Stimulated activated effector memory CD8-positive, alpha-beta T cell treated with anti-CD3 and anti-CD28 coated beads, Interleukin-12 subunit alpha, Interleukin-12 subunit beta, amount 100 ng/mL, for 72 hours (primary cell): ENCODE data around the gene PROP1.
"Not testable (repeated sequence)": the region's sequence is repeated elsewhere in the genome, so short reads cannot be mapped to it uniquely, and the experiment has no call there.

Experiments
- ATAC-seq: fragments of 150-1000 bp; cut with Tn5 transposase; 2 replicates; pipeline ENCODE4 v1.10.0; 2021
- DNase-seq, 2 donors: peaks; one replicate each; pipeline ENCODE4 v3.0.0; 2021 to 2022; ENCODE audit warnings: low spot score in 2 of 2
- H3K27ac Mint-ChIP-seq: one replicate; pipeline ENCODE4 v1.8.0; 2022; ENCODE audit warnings: mild to moderate bottlenecking, mixed read lengths
- H3K36me3 Mint-ChIP-seq: one replicate; pipeline ENCODE4 v1.8.0; 2022; ENCODE audit warnings: mild to moderate bottlenecking, mixed read lengths
- H3K4me1 Mint-ChIP-seq: one replicate; pipeline ENCODE4 v1.8.0; 2022; ENCODE audit warnings: mixed read lengths
- H3K4me3 Mint-ChIP-seq: one replicate; pipeline ENCODE4 v1.8.0; 2022; ENCODE audit warnings: mild to moderate bottlenecking, mixed read lengths
- H3K9me3 Mint-ChIP-seq: one replicate; pipeline ENCODE4 v1.8.0; 2022; ENCODE audit warnings: mixed read lengths

The PROP1 gene

DNA sequence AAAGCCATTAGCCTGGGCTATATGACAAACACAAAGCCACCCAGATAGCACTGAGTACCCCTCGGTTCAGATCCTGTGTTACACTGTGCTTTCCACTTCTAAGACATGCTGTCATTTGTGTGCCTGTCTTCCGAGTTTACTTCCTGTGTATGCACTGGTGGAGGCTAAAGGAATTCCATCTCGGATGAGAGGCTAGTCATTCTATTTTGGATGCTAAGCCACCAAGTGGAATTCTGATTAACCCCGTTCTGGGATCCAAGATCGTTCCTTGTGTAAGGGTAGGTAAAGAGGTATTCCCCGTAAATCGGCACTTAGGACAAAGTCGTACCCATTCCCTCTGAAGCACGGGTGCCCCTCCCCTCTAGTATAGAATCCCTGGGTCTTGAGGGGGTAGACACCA, 8.7 kb downstream of the PROP1 start:
- ATAC-seq = no peak
- H3K4me3 Mint-ChIP-seq = no peak overlapping the region
- H3K4me1 Mint-ChIP-seq = peaks cover under 1% of the 10 kb centered on the region

DNA sequence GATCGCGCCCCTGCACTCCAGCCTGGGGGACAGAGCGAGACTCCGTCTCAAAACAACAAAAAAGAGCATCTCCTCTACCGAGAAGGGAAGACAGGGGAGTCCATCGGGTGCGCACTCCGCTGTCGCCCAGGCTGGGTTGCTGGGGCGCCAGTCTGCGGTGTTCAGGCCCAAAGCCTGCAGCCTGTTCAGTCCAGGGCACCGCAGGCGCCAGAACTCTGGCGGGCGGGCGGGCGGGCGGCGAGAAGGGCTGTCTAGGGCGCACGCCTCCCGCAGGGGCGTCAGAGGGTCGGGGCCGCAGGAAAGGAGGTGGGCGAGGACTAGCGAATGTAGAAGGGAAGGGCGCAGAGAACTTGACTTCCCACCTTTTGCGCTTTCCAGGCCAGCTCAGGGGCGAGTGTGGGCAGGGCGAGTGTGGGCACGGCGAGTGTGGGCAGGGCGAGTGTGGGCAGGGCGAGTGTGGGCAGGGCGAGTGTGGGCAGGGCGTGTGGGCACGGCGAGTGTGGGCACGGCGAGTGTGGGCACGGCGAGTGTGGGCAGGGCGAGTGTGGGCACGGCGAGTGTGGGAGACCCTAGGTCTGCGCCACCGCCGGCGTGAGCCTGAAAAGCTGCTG, 10.5 kb downstream of the PROP1 start:
- Mint-ChIP-seq H3K27ac (no peak overlapping the region), H3K9me3 (no peaks in the 10 kb centered on the region), H3K36me3 (no peaks in the 10 kb centered on the region), H3K4me3 (no peak overlapping the region), H3K4me1 (peaks cover 6% of the 10 kb centered on the region)
- DNase-seq (no peak), ATAC-seq (no peak)

More for the DNA sequence above, 8.7 kb downstream of the PROP1 start:
- H3K36me3 Mint-ChIP-seq = no peaks in the 10 kb centered on the region
- no peak overlapping the region for H3K27ac Mint-ChIP-seq
- DNase-seq = no peak
- no peaks in the 10 kb centered on the region for H3K9me3 Mint-ChIP-seq

DNA sequence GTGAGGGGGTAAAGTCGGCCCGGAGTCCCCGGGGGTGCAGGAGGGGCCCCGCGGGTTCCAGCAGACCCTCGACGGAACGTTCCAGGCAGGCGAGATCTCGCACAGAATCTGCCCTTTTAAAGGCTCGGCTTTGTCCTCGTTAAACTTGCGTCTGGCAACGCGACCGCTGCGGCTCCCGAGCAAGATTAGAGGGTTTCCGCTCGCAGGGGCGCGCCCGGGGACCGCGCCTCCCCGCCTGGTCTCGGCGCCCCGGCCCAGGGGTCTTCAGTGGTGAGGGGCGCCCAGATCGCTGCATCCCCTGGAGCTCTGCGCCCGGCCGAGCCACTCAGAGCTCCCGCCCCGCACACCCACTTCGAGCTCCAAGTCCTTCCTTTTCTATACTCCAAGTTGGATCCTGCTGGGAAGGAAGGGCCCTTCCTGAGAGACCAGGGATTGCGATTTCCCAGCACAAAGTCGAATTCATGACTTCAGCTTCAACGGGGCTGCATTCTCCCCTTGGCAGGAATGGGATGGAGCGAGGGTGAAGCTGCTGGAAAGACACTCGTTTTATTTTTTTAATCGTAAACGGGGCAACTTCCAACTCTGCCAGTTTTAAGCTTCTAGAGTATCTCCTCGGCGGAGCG, 11.3 kb downstream of the PROP1 start:
- no peak for ATAC-seq
- no peak for DNase-seq
- H3K4me1 Mint-ChIP-seq = peaks cover 6% of the 10 kb centered on the region
- no peaks in the 10 kb centered on the region for H3K9me3 Mint-ChIP-seq
- H3K4me3 Mint-ChIP-seq = no peak overlapping the region
- H3K36me3 Mint-ChIP-seq = no peaks in the 10 kb centered on the region
- no peak overlapping the region for H3K27ac Mint-ChIP-seq

DNA sequence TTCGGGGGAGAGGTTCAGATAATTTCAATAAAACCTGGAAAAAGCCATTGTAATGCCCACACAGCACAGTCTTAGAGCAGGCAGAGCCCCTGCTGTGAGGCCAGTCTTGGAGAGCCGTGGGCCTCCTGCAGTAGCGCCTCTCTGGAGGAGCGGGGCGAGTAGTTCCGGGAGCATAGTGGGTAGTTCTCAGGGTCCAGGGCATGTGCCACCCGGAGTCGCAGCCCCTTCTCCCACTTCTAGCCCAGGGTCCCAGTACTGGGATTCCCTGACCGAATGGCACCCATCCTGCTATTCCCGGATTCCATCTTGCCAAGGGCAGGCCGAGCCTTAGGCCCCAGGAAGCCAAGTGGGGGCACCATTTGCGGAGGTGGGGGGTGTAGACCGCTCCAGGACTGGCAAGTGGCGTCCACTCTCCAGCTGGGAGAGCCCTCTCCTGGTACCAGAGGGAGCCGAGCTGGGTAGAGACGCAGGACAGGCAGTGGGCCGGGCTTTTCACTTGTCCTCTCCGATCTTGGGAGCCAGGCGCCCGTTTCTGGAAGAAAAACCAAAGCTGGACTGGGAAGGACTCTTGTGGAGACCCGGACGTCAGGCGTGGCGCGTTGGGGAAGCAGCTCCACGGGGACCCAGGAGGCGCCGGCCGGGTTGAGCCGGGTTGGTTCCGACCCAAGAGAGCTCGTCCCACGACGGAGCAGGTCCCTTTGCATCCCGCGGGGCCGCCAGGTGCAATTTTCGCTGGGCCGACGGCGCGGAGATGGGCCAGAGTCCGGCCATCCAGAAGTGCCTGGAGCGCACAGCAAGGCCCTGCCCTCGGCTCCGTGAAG, 12.1 kb downstream of the PROP1 start:
- no peaks in the 10 kb centered on the region for H3K36me3 Mint-ChIP-seq
- ATAC-seq (no peak), DNase-seq (peak in 1 of 2 donors; percentile 46)
- H3K4me3 Mint-ChIP-seq = no peak overlapping the region
- no peak overlapping the region for H3K27ac Mint-ChIP-seq
- no peaks in the 10 kb centered on the region for H3K9me3 Mint-ChIP-seq
- peaks cover 6% of the 10 kb centered on the region for H3K4me1 Mint-ChIP-seq

DNA sequence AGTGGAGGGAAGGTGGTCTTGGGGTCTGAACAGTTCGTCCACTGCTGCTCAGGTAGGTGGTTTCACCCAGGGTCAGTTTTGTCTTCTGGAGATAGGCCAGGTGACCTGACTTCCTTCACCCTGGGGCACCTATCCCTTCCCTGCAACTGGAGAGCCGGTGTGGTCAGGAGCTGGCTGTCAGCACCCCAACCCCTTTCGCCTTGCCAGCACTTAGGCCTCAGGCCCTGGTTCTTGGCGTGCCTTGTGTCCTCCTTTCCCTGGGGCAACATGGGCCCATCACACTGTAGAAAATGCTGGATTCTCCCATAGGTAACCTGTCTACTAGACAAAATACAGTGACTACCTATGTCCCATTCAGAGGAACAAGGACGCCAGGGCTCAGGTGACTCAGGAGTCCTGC, 13.1 kb downstream of the PROP1 start:
- H3K27ac Mint-ChIP-seq = no peak overlapping the region
- peak in 1 of 2 donors; percentile 37 for DNase-seq
- H3K36me3 Mint-ChIP-seq = no peaks in the 10 kb centered on the region
- no peaks in the 10 kb centered on the region for H3K9me3 Mint-ChIP-seq
- H3K4me1 Mint-ChIP-seq = peaks cover 6% of the 10 kb centered on the region
- no peak overlapping the region for H3K4me3 Mint-ChIP-seq
- no peak for ATAC-seq

DNA sequence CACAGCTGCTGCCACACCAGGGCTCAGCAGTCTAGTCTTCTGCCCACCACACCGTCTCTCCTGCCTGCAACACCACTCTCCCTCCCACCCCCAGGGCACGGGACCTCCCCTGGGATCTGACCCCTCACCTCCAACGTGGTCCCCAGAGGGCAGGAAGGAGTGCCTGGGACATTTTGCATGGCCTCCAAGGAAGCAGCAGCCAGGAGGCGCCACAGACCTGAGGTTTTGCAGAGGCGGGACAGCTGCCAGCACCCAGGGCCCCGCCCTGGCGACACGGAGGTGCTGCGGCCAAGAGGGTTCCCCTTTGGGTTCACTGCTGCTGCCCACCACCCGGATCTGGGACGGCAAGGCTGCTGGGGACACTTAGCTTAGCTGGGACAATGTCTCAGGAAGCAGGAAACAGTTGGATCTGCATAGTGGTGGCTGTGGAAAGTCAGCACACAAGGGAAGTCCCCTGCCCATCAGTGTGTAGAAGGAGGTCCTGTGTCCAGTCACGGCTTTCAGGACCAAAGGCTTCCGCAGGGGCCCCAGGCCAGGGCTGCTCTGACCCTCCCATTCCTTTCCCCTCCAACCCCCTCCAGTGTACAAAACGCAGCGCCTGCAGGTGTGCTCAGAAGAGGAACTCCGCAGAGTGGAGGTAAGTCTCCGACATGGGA, 13.8 kb downstream of the PROP1 start:
- H3K9me3 Mint-ChIP-seq = no peaks in the 10 kb centered on the region
- H3K27ac Mint-ChIP-seq = no peak overlapping the region
- peak; percentile 67 for ATAC-seq

DNA sequence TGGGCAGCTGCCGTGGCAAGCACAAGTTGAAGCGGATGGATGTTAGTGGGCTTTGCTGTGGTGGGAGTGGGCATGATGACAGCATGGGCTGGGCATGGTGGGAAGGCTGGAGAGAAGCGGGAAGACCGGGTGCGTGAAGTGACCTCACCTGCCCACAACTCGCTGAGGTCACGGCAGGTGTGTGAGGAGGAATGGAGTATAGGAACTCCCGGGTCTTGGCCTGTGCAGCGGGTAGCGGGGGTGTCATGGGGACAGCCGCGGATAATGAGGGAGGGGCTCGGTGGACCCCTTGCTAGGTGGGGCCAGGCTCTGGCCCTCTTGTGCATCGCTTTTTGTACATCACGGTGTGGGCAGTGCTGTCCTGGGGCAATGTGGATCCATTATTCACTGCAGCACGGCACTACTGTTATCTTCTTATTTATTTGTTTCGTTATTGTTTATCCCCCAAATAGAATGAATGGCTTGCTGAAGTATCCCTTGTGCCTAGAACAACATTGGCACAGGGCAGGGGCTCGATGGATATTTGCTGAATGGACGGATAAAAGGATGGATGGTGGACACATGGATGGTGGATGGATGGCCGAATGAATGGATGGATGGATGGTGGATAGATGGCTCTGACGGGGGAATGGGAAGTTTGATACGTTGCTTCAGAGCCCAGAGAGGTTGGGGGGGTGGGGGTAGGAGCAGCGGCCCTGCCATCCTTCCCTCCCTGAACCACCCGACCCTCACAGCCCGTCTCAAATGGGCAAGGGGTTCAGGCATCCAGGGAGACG, 14.6 kb downstream of the PROP1 start:
- Mint-ChIP-seq H3K36me3 (no peaks in the 10 kb centered on the region), H3K4me1 (peaks cover 6% of the 10 kb centered on the region), H3K4me3 (no peak overlapping the region), H3K9me3 (no peaks in the 10 kb centered on the region), H3K27ac (no peak overlapping the region)
- peak in 1 of 2 donors; percentile 10 for DNase-seq
- no peak for ATAC-seq

More for the DNA sequence above, 13.8 kb downstream of the PROP1 start:
- Mint-ChIP-seq H3K4me1 (peaks cover 6% of the 10 kb centered on the region), H3K36me3 (no peaks in the 10 kb centered on the region), H3K4me3 (no peak overlapping the region)
- peak in 1 of 2 donors; percentile 50 for DNase-seq

DNA sequence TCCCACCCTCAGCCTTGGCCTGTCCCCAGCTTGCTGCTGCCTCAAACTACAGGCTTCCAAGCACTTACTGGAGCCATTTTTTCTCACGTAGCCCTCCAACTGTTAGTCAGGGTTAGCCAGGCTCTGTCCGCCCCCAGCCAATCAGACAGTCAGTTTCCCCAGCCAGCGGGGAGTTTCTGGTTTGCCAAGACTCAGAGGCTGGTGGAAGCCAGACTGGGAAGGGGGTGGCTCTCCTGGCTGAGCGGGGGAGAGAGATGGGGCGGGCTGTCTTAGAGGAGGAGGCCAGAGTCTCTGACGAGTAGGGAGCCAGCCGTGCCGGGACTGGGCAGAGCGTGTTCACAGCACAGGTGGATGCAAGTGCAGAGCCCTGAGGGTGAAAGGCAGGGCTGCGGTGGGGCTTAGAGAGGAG, 15.3 kb downstream of the PROP1 start:
- no peaks in the 10 kb centered on the region for H3K9me3 Mint-ChIP-seq
- no peak for ATAC-seq
- H3K36me3 Mint-ChIP-seq = no peaks in the 10 kb centered on the region
- H3K27ac Mint-ChIP-seq = no peak overlapping the region
- H3K4me3 Mint-ChIP-seq = no peak overlapping the region
- H3K4me1 Mint-ChIP-seq = peaks cover 6% of the 10 kb centered on the region
- DNase-seq = no peak

DNA sequence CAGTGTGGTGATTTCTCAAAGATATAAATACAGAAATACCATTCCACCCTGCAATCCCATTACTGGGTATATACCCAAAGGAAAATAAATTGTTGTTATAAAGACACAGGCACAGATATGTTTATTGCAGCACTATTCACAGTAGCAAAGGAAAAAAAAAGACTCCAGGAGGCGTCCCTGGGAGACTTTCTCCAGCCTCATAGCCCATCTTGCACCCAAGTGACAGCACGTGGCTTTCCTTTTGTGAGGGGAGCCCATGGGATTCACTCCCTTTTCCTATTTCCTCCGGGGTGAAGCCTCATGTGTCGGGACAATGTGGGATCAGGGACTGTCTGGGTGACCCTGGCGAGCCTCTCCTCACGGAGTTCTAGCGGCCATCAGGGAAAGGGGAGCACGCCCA, 18.4 kb downstream of the PROP1 start:
- not testable (repeated sequence) for H3K4me1 Mint-ChIP-seq, H3K36me3 Mint-ChIP-seq, H3K9me3 Mint-ChIP-seq, ATAC-seq, H3K27ac Mint-ChIP-seq, DNase-seq, H3K4me3 Mint-ChIP-seq

DNA sequence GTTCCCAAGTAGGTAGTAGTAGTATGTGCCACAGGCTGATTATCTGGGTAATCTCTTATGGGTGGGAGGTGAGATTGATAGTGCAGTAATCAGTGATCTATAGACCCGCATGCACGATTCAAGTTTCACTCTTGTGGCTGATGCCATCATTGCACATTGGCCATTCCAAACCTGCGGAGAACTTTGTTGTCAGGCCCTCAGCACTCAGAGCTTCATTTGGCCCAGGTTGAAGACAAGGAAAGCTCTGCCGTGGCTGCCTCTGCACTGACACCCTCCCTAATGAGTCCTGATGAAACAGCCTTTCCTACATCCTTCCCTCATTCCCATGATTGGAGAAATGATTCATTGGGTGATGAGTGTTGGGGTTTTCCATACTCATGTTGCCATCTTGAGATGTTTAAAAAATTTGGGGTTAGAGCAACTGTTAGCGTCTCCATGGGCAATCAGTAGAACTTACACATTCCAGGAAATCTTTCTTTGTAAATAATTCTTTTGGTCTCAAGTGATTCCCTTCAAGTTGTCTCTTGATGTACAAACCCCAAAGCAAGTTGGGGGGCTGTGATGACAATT, 22.9 kb downstream of the PROP1 start:
- no peak for DNase-seq
- H3K4me3 Mint-ChIP-seq = no peak overlapping the region
- peaks cover 3% of the 10 kb centered on the region for H3K9me3 Mint-ChIP-seq
- no peaks in the 10 kb centered on the region for H3K4me1 Mint-ChIP-seq
- H3K27ac Mint-ChIP-seq = no peak overlapping the region
- H3K36me3 Mint-ChIP-seq = no peaks in the 10 kb centered on the region
- no peak for ATAC-seq

DNA sequence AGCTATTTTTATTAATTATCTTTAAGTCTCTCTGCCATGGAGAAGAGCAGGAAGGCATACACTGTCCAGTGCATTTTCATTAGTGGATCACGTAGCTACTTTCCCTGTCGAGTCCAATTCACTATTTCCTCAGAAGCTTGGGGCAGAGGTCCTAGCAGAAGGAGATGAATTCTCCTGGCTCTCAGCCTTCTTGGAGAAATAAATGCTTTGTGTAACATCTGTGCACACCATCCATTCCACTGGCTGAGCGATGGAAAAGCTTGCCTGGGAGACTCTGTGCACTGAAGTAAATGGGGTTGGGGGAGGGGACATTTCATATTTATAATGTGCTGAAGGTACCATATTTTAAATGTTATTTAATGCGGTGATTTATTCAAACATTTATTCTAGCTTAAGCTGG, 23.4 kb downstream of the PROP1 start:
- no peaks in the 10 kb centered on the region for H3K4me1 Mint-ChIP-seq
- H3K4me3 Mint-ChIP-seq = no peak overlapping the region
- peaks cover 3% of the 10 kb centered on the region for H3K9me3 Mint-ChIP-seq
- no peak for ATAC-seq
- no peaks in the 10 kb centered on the region for H3K36me3 Mint-ChIP-seq
- no peak for DNase-seq
- H3K27ac Mint-ChIP-seq = no peak overlapping the region

DNA sequence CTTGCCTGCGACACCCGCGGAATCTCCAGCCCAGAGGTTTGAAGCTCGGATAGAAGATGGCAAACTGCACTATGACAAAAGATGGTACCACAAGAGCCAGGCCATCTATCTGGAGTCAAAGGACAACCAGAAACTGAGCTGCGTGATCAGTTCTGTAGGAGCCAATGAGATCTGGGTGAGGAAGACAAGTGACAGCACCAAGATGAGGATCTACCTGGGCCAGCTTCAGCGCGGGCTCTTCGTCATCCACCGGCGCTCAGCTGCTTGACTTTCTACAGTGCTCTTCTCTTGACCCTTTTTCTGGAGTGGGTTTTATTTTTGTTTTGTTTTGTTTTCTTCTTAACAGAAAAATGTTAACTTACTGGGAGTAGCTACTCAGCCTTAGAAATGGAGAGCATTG, 24.0 kb downstream of the PROP1 start:
- H3K36me3 Mint-ChIP-seq, H3K4me1 Mint-ChIP-seq, H3K4me3 Mint-ChIP-seq, ATAC-seq, DNase-seq, H3K9me3 Mint-ChIP-seq, H3K27ac Mint-ChIP-seq: not testable (repeated sequence)

DNA sequence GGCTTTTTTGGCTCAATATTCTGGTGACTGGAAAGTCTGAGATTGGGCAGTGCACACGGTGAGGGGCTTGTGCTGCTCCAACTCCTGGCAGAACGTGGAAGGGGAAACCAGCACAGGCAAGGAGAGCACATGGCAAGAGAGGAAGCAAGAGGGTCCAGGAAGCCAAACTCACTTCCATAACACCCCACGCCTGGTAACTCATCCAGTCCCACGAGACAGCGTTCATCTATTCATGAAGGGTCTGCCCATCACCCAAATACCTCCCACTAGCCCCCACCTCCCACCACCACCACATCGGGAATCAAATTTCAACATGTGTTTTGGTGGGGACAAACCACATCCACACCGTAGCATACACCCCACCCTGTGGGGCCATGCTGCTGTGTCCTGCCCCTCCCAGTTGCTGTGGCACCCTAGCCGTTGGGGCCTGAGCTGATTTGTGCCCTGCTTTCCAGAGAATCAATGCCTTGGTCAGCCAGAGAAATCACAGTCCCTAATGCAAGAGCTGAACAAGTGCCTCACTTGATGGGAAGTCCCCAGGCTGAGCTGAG, 27.3 kb downstream of the PROP1 start:
- Mint-ChIP-seq H3K36me3 (no peaks in the 10 kb centered on the region), H3K4me3 (no peak overlapping the region), H3K9me3 (peaks cover 3% of the 10 kb centered on the region), H3K4me1 (peaks cover 8% of the 10 kb centered on the region), H3K27ac (no peak overlapping the region)
- DNase-seq (no peak), ATAC-seq (no peak)

DNA sequence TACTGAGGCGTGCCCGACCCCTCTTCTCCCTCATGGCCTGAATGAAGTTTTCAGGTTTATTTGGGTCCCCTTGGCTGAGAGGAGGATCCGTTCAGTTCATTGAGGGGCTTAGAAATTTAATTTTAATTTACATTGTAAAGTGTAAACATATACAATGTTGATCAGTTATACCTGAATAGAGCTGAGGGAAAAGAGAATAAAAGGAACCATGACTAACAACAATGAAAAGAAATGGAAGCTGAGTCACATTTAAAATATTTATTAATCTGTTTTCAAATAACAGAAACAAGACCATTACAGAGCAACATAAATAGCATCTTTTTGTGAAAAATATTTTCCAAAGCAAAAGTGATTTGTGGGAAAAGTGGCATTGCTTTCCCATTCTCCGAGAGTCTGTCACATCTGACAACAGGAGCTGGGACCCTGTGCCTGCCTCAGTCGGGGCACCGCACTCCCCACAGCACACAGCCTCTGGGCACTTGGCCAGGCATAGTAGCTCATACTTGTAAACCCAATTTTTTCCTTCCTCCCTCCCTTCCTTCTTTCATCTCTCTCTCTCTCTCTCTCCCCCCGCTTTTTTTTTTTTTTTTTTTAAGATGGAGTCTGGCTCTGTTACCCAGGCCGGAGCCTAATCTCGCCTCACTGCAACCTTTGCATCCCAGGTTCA, 28.7 kb downstream of the PROP1 start:
- H3K9me3 Mint-ChIP-seq = peaks cover 3% of the 10 kb centered on the region
- no peaks in the 10 kb centered on the region for H3K36me3 Mint-ChIP-seq
- ATAC-seq = no peak
- H3K4me1 Mint-ChIP-seq = peaks cover 8% of the 10 kb centered on the region
- H3K27ac Mint-ChIP-seq = no peak overlapping the region
- H3K4me3 Mint-ChIP-seq = no peak overlapping the region
- no peak for DNase-seq
